ENCODE measurements around the gene WDR74. TPM values are rescaled to one million over a fixed set of nuclear protein-coding genes. Genes with fewer than 3 reads are reported as not detected.

WDR74 gene
- total RNA-seq, 1 donor from 2014 or later = 55.8 TPM

DNA sequence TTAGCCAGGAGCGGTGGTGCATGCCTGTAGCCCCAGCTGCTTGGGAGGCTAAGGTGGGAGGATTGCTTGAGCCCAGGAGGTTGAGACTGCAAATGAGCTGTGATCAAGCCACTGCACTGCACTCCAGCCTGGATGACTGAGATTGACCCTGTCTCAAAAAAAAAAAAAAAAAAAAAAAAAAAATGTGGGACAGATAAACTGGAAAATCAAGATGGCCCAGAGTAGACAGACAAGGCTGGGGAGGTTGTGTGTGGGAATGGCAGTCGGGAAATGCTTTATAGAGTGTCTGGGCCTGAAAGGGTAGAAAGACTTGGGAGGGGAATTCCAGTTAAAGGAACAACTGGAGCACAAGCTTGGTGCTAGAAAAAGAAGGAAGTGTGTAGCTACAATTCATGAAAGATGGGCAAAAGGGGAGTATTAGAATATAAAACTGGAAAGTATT, 18.2 kb upstream of the WDR74 start:
- no peaks in the 10 kb centered on the region for H3K27me3 Mint-ChIP-seq
- H3K27ac Mint-ChIP-seq = peak overlapping the region; percentile 90
- peaks cover 22% of the 10 kb centered on the region for H3K36me3 Mint-ChIP-seq (ENCODE audit: insufficient read depth)
- peaks cover 54% of the 10 kb centered on the region for H3K4me1 Mint-ChIP-seq (ENCODE audit: low read depth)
- H3K4me3 Mint-ChIP-seq (ENCODE audit: low read depth) = peak overlapping the region; percentile 98
- TF ChIP-seq, protein P1, sequence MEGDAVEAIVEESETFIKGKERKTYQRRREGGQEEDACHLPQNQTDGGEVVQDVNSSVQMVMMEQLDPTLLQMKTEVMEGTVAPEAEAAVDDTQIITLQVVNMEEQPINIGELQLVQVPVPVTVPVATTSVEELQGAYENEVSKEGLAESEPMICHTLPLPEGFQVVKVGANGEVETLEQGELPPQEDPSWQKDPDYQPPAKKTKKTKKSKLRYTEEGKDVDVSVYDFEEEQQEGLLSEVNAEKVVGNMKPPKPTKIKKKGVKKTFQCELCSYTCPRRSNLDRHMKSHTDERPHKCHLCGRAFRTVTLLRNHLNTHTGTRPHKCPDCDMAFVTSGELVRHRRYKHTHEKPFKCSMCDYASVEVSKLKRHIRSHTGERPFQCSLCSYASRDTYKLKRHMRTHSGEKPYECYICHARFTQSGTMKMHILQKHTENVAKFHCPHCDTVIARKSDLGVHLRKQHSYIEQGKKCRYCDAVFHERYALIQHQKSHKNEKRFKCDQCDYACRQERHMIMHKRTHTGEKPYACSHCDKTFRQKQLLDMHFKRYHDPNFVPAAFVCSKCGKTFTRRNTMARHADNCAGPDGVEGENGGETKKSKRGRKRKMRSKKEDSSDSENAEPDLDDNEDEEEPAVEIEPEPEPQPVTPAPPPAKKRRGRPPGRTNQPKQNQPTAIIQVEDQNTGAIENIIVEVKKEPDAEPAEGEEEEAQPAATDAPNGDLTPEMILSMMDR (IDR thresholded peaks at IDR 0.05; ENCODE audit: unreplicated experiment) = no peak
- no peak for DNase-seq (ENCODE audit: low spot score, unreplicated experiment)
- no peaks in the 10 kb centered on the region for H3K9me3 Mint-ChIP-seq (ENCODE audit: low read depth)

DNA sequence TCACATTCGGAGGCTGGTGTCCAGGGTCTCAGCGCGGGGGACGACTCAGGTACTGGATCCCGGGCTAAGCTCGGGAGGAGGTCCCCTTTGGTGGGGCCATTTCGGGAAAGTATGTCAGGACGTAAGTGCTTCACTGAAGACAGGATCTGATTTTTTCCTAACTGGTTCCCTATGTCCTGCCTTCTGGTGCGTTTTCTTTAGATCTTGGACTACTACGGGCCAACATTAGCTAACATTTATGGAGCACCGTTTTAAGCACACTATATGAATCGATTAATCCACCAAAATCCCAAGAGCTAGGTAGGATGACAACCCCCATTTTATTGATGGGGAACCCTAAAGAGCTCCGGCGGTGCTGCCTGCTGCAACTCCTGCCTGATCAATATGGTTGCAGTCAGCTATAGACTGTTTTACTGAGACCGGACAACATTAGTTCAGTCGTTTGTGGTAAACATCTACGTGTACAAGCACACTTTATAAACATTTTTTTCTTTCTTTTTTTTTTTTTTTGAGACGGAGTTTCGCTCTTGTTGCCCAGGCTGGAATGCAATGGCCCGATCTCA, 17.0 kb upstream of the WDR74 start:
- no peaks in the 10 kb centered on the region for H3K27me3 Mint-ChIP-seq
- peak overlapping the region; percentile 99 for H3K27ac Mint-ChIP-seq
- peaks cover 29% of the 10 kb centered on the region for H3K36me3 Mint-ChIP-seq (ENCODE audit: insufficient read depth)
- peak overlapping the region; percentile 98 for H3K4me3 Mint-ChIP-seq (ENCODE audit: low read depth)
- no peaks in the 10 kb centered on the region for H3K9me3 Mint-ChIP-seq (ENCODE audit: low read depth)
- DNase-seq (ENCODE audit: low spot score, unreplicated experiment) = no peak
- peaks cover 59% of the 10 kb centered on the region for H3K4me1 Mint-ChIP-seq (ENCODE audit: low read depth)
- TF ChIP-seq, protein P1 (IDR thresholded peaks at IDR 0.05; ENCODE audit: unreplicated experiment) = no peak

DNA sequence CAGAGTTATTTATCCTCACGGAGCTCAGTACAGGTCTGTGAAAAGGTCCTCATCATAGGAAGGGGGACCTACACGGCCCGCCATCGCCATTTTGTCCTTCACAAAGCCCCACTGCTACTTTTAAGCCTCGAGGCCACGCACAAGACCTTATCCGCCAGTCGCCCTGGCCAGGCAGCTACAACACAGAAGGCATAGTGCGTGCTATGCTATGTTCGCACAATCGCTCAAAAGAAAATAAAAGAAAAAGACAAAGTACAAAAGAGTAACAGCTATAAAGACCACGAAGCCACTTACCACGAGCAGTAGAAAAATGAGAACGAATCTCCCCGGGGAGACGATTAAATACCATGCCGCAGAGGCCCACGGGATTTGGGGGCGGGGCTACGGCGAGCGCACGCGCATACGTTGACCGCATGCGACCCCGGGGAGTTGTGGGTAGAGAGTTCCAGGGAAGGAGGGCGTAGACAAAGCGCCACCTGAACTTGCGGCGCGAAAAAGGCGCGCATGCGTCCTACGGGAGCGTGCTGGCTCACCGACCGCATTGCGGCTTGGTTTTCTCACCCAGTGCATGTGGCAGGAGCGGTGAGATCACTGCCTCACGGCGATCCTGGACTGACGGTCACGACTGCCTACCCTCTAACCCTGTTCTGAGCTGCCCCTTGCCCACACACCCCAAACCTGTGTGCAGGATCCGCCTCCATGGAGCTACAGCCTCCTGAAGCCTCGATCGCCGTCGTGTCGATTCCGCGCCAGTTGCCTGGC, 16.4 kb upstream of the WDR74 start:
- Mint-ChIP-seq H3K27me3 (no peaks in the 10 kb centered on the region), H3K27ac (peak overlapping the region; percentile 99), H3K4me3 (ENCODE audit: low read depth) (peak overlapping the region; percentile 98), H3K9me3 (ENCODE audit: low read depth) (no peaks in the 10 kb centered on the region), H3K4me1 (ENCODE audit: low read depth) (peaks cover 55% of the 10 kb centered on the region), H3K36me3 (ENCODE audit: insufficient read depth) (peaks cover 29% of the 10 kb centered on the region)
- TF ChIP-seq, protein P1 (IDR thresholded peaks at IDR 0.05; ENCODE audit: unreplicated experiment) = no peak
- DNase-seq (ENCODE audit: low spot score, unreplicated experiment) = peak; percentile 96

DNA sequence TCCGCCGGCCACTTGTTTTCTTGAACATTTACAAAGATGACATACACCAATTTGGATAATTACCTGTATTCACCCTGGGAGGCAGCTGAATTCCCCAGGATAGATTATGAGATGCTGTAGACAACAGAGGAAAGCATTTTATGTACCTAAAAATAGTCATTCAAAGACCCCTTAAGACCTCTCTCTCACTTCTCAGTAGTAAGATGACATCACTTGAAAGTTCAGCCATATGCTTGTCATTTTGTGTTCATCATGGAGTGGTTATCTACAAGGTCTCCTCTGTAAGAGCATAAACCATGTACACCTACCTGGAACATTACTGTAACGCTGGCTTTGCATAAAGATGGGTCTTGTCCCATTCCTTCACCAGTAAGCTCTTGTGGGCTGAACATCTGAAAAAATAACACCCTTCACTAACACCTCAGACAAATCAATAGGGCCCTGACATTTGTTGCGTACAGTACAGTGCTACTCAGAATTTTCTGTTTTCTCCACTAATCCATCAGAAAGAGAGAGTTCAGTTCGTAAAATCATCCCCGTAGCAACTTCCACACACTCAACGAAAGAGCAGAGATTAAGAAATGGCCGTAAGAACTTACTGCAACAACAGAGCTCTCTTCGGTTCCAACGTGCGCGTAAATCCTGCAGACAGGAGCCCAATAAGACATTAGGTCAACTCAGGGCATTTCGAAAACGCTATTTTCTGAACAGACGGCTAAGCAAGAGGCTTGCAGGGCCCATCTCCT, 15.6 kb upstream of the WDR74 start:
- Mint-ChIP-seq H3K27me3 (no peaks in the 10 kb centered on the region), H3K4me1 (ENCODE audit: low read depth) (peaks cover 49% of the 10 kb centered on the region)

More for the DNA sequence above, 15.6 kb upstream of the WDR74 start:
- peak overlapping the region; percentile 99 for H3K27ac Mint-ChIP-seq
- TF ChIP-seq, protein P1 (IDR thresholded peaks at IDR 0.05; ENCODE audit: unreplicated experiment) = no peak
- H3K4me3 Mint-ChIP-seq (ENCODE audit: low read depth) = peak overlapping the region; percentile 98
- no peaks in the 10 kb centered on the region for H3K9me3 Mint-ChIP-seq (ENCODE audit: low read depth)
- H3K36me3 Mint-ChIP-seq (ENCODE audit: insufficient read depth) = peaks cover 29% of the 10 kb centered on the region
- no peak for DNase-seq (ENCODE audit: low spot score, unreplicated experiment)

Measured in progenitor cell of endocrine pancreas (in vitro differentiated cells).